ENCODE results near the gene RASSF4.

RASSF4 gene

GRCh38 chr10:45015590-45015989 lies 56.0 kb downstream of the RASSF4 start:
- DNase-seq: no peak

GRCh38 chr10:45023426-45023825 lies 63.8 kb downstream of the RASSF4 start:
- no peak for DNase-seq

GRCh38 chr10:45034301-45034700 lies 74.7 kb downstream of the RASSF4 start:
- DNase-seq: no peak

GRCh38 chr10:45035673-45036072 lies 76.1 kb downstream of the RASSF4 start:
- DNase-seq: no peak

GRCh38 chr10:45040921-45041542 lies 81.4 kb downstream of the RASSF4 start:
- no peak for DNase-seq

- no peak for DNase-seq
Observed at GRCh38 chr10:45044290-45044689, 84.7 kb downstream of the RASSF4 start.
